K562 (cell line): ENCODE data around the gene ZBTB32. TPM values are rescaled to one million over a fixed set of nuclear protein-coding genes. Genes with fewer than 3 reads are reported as not detected.

Source experiments
- ADNP ChIP-seq: fragments of 200-800 bp; sonication (Bioruptor generic); IDR thresholded peaks from 2 replicates; pipeline ENCODE4 v1.6.1; 2016; ENCODE audit warnings: missing genetic modification characterization, missing compliant biosample characterization
- BRF1 ChIP-seq: IDR thresholded peaks from 3 replicates; pipeline ENCODE4 v1.6.1; 2011; ENCODE audit warnings: borderline replicate concordance, mild to moderate bottlenecking; ENCODE audit not compliant: insufficient read length; ENCODE audit errors: extremely low read depth
- FOXK2 ChIP-seq, 2 experiments: fragments of 450-650 bp; IDR thresholded peaks in 1 of 2; conservative IDR thresholded peaks in 1 of 2; 2 replicates each; pipeline ENCODE4 v1.6.1; 2016; ENCODE audit warnings: low read depth in 2 of 2, mild to moderate bottlenecking in 1 of 2
- HDAC6 ChIP-seq: IDR thresholded peaks from 2 replicates; pipeline ENCODE4 v1.6.1; 2012; ENCODE audit warnings: low read depth, mild to moderate bottlenecking, control low read depth, inconsistent platforms, low read length, moderate library complexity
- HMG20A ChIP-seq: fragments of 450-650 bp; formaldehyde crosslinking; conservative IDR thresholded peaks from 2 replicates; pipeline ENCODE4 v1.4.0; 2020; ENCODE audit warnings: mild to moderate bottlenecking, mixed read lengths
- HSF4 ChIP-seq: fragments of 250-450 bp; sonication (Bioruptor Pico); IDR thresholded peaks from 2 replicates; pipeline ENCODE4 v2.1.2; 2022; ENCODE audit warnings: mild to moderate bottlenecking, moderate library complexity, borderline replicate concordance
- KLF6 ChIP-seq: fragments of 250-450 bp; sonication (Bioruptor Pico); IDR thresholded peaks from 2 replicates; pipeline ENCODE4 v1.4.0; 2020; ENCODE audit warnings: mild to moderate bottlenecking, moderate library complexity, borderline replicate concordance
- MCM2 ChIP-seq: fragments of 450-650 bp; IDR thresholded peaks from 2 replicates; pipeline ENCODE4 v1.6.1; 2017; ENCODE audit warnings: low read depth, mild to moderate bottlenecking
- NFIX ChIP-seq: fragments of 250-450 bp; sonication (Bioruptor Pico); IDR thresholded peaks from 2 replicates; pipeline ENCODE4 v1.4.0; 2020; ENCODE audit warnings: low read depth, mild to moderate bottlenecking, moderate library complexity
- NRF1 ChIP-seq, 2 experiments: fragments of 450-650 bp; IDR thresholded peaks in 1 of 2; conservative IDR thresholded peaks in 1 of 2; 2 replicates each; pipeline ENCODE4 v1.6.1; 2014; ENCODE audit warnings: mild to moderate bottlenecking in 2 of 2
- PHF8 ChIP-seq: fragments of 200-600 bp; sonication (generic); IDR thresholded peaks from 2 replicates; pipeline ENCODE4 v1.6.1; 2012; ENCODE audit warnings: mixed run types, mild to moderate bottlenecking, inconsistent platforms, low read length, moderate library complexity, borderline replicate concordance
- POLR2B ChIP-seq: fragments of 450-650 bp; IDR thresholded peaks from 2 replicates; pipeline ENCODE4 v1.6.1; 2018; ENCODE audit warnings: low read depth; ENCODE audit not compliant: partially characterized antibody
- PTBP1 ChIP-seq: fragments of 200-400 bp; formaldehyde crosslinking; IDR thresholded peaks from 2 replicates; pipeline ENCODE4 v1.6.1; 2017; ENCODE audit warnings: low read depth, low read length
- RBM25 ChIP-seq: fragments of 200-400 bp; formaldehyde crosslinking; IDR thresholded peaks from 2 replicates; pipeline ENCODE4 v1.6.1; 2018; ENCODE audit warnings: low read length, low read depth, moderate library complexity; ENCODE audit not compliant: severe bottlenecking
- SAP30 ChIP-seq: fragments of 200-600 bp; sonication (generic); IDR thresholded peaks from 2 replicates; pipeline ENCODE4 v1.6.1; 2012; ENCODE audit warnings: borderline replicate concordance, low read depth, mild to moderate bottlenecking, moderate library complexity, low read length, control low read depth, inconsistent platforms; ENCODE audit not compliant: insufficient read depth, poor library complexity, severe bottlenecking
- SIN3B ChIP-seq: fragments of 450-650 bp; IDR thresholded peaks from 2 replicates; pipeline ENCODE4 v1.6.1; 2017; ENCODE audit warnings: low read depth, mild to moderate bottlenecking, moderate library complexity
- SNAPC5 ChIP-seq: fragments of 250-450 bp; sonication (Bioruptor Pico); IDR thresholded peaks from 2 replicates; pipeline ENCODE4 v1.8.0; 2021; ENCODE audit warnings: moderate library complexity, mild to moderate bottlenecking, inconsistent platforms
- TBL1XR1 ChIP-seq, 2 experiments: IDR thresholded peaks; 2 replicates each; pipeline ENCODE4 v1.6.1; 2012; ENCODE audit warnings: improper control_type of control experiment in 2 of 2, low read length in 2 of 2, mild to moderate bottlenecking in 1 of 2
- TCF15 ChIP-seq: fragments of 250-450 bp; sonication (Bioruptor Pico); IDR thresholded peaks from 2 replicates; pipeline ENCODE4 v1.8.0; 2022; ENCODE audit warnings: moderate library complexity, mild to moderate bottlenecking, inconsistent platforms
- ZC3H11A ChIP-seq: IDR thresholded peaks from 2 replicates; pipeline ENCODE4 v1.6.1; 2012; ENCODE audit warnings: low read depth, low read length, improper control_type of control experiment
- ZC3H4 ChIP-seq: sonication (generic); formaldehyde crosslinking; IDR thresholded peaks from 2 replicates; pipeline ENCODE4 v1.9.0; 2021; ENCODE audit warnings: missing genetic modification reagents, borderline replicate concordance
- ZNF445 ChIP-seq: fragments of 250-450 bp; sonication (Bioruptor Pico); IDR thresholded peaks from 2 replicates; pipeline ENCODE4 v1.4.0; 2020; ENCODE audit warnings: low read depth, mild to moderate bottlenecking, moderate library complexity
- polyA plus RNA-seq, 8 experiments: library from polyadenylated mRNA; depleted of rRNA in 4 of 8; stranded (reverse) in 5 of 8; unstranded in 3 of 8; fragments of >200 nt; fragmentation: Nextera tagmentation in 2 of 8; fragmentation: Illumina TruSeq in 1 of 8; extraction: Ambion mirVana in 2 of 8; extraction: Trizol in 1 of 8; gene quantifications; 2 replicates each; pipeline versions ENCODE4 v1.2.1 to v1.2.3, GENCODE V29; 2011 to 2014; ENCODE audit warnings: inconsistent platforms in 1 of 8, missing spikeins in 1 of 8
- total RNA-seq, 7 experiments: library from RNA; depleted of rRNA in 6 of 7; stranded (reverse); fragments of >200 nt in 6 of 7; fragmentation: Illumina TruSeq in 2 of 7; extraction: Trizol in 2 of 7; gene quantifications; 2 replicates each; pipeline versions ENCODE4 v1.2.1 to v1.2.3, GENCODE V29; 2011 to 2021; ENCODE audit warnings: low replicate concordance in 1 of 7
- TF ChIP-seq, protein P1 (sequence below), 2 experiments: fragments of 200-800 bp in 1 of 2; sonication (Bioruptor generic) in 1 of 2; sonication (generic) in 1 of 2; formaldehyde crosslinking in 1 of 2; IDR thresholded peaks in 1 of 2; conservative IDR thresholded peaks in 1 of 2; 2 replicates each; pipeline versions ENCODE4 v1.5.0 to v1.6.1; 2016 to 2020; ENCODE audit warnings: missing compliant biosample characterization in 1 of 2, missing genetic modification characterization in 1 of 2, missing genetic modification reagents in 1 of 2
- TF ChIP-seq, protein P2 (sequence below): fragments of 450-650 bp; formaldehyde crosslinking; IDR thresholded peaks from 2 replicates; pipeline ENCODE4 v1.4.0; 2020; ENCODE audit warnings: mild to moderate bottlenecking, moderate library complexity

Gene ZBTB32
- total and polyA plus RNA-seq, 9 of the 15 experiments (the other 6 are each of a cell fraction or from before 2014, with no cell fraction given): 0.20 TPM; not detected in 8

DNA sequence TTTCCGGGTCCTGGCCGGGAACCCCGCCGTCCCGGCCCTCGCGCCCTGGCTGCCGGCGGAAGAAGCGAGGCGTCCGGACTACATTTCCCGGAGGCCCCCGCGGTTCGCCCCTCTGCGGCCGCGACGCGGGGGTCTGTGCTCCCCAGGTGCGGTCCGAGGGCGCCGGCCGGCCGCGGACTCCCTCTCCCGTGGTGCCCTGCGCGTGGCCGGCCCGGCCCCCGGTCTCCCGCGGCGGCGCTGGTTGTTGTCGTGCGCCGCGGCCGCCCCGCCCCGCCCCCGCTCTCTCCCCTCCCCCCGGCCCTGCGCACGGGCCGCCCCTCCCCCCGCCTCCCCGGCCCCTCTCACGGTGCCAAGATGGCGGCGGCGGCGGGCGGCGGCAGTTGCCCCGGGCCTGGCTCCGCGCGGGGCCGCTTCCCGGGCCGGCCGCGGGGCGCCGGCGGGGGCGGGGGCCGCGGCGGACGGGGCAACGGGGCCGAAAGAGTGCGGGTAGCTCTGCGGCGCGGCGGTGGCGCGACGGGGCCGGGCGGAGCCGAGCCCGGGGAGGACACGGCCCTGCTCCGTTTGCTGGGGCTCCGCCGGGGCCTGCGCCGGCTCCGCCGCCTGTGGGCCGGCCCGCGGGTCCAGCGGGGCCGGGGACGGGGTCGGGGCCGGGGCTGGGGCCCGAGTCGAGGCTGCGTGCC, 13.4 kb downstream of the ZBTB32 start, which contains the start of gene KMT2B (continued):
- TF ChIP-seq, protein P1, sequence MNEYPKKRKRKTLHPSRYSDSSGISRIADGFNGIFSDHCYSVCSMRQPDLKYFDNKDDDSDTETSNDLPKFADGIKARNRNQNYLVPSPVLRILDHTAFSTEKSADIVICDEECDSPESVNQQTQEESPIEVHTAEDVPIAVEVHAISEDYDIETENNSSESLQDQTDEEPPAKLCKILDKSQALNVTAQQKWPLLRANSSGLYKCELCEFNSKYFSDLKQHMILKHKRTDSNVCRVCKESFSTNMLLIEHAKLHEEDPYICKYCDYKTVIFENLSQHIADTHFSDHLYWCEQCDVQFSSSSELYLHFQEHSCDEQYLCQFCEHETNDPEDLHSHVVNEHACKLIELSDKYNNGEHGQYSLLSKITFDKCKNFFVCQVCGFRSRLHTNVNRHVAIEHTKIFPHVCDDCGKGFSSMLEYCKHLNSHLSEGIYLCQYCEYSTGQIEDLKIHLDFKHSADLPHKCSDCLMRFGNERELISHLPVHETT (CRISPR knock-in tag; conservative IDR thresholded peaks at IDR 0.05 in 1 of 2, IDR thresholded peaks at IDR 0.05 in 1 of 2): peak in 1 of 2 experiments; percentile 99; a peak in 2 of 4 replicates
- TF ChIP-seq FOXK2 (conservative IDR thresholded peaks at IDR 0.05 in 1 of 2, IDR thresholded peaks at IDR 0.05 in 1 of 2; ENCODE audit: low read depth in 2 of 2) (no peak), BRF1 (no peak), KLF6 (no peak), SAP30 (no peak), SNAPC5 (CRISPR knock-in tag) (no peak), TBL1XR1 (IDR thresholded peaks at IDR 0.05; ENCODE audit: low read length in 2 of 2) (no peak), PTBP1 (no peak), HDAC6 (no peak), ZNF445 (CRISPR knock-in tag) (no peak), HMG20A (CRISPR knock-in tag) (no peak), MCM2 (no peak), ADNP (tag) (no peak), PHF8 (peak; percentile 54; the same call in 1 of the 2 replicates), NFIX (CRISPR knock-in tag) (no peak), NRF1 (conservative IDR thresholded peaks at IDR 0.05 in 1 of 2, IDR thresholded peaks at IDR 0.05 in 1 of 2) (peak; percentile 64 to 66; a peak in 2 of 4 replicates), SIN3B (0 out of 2 replicates have a peak, but pooled peaks have one; percentile 13), RBM25 (no peak), TCF15 (CRISPR knock-in tag) (no peak), ZC3H4 (no peak), POLR2B (no peak), HSF4 (CRISPR knock-in tag) (no peak), ZC3H11A (no peak)
- TF ChIP-seq, protein P2, sequence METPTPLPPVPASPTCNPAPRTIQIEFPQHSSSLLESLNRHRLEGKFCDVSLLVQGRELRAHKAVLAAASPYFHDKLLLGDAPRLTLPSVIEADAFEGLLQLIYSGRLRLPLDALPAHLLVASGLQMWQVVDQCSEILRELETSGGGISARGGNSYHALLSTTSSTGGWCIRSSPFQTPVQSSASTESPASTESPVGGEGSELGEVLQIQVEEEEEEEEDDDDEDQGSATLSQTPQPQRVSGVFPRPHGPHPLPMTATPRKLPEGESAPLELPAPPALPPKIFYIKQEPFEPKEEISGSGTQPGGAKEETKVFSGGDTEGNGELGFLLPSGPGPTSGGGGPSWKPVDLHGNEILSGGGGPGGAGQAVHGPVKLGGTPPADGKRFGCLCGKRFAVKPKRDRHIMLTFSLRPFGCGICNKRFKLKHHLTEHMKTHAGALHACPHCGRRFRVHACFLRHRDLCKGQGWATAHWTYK (CRISPR knock-in tag): no peak
